GM18867 (cell line): ENCODE measurements around the gene P2RX5.
A peak's percentile ranks its signal among the peaks of the same experiment; 100 is the strongest.

Experiments used
- ATAC-seq: cut with Tn5 transposase; IDR thresholded peaks from one replicate; pipeline ENCODE4 v1.9.1; 2021; ENCODE audit warnings: mild to moderate bottlenecking, moderate library complexity; ENCODE audit not compliant: unreplicated experiment

The P2RX5 gene

GRCh38 chr17:3657874-3658783 is 37.8 kb downstream of the P2RX5 start:
- no peak for ATAC-seq

- ATAC-seq = no peak
Measured at GRCh38 chr17:3657588-3657869, 38.4 kb downstream of the P2RX5 start.

- no peak for ATAC-seq
Measured at GRCh38 chr17:3656755-3657587, 39.0 kb downstream of the P2RX5 start.

GRCh38 chr17:3656353-3656752 is 39.6 kb downstream of the P2RX5 start:
- ATAC-seq = no peak

GRCh38 chr17:3655766-3656165 is 40.2 kb downstream of the P2RX5 start:
- ATAC-seq = no peak

- no peak for ATAC-seq
Measured at GRCh38 chr17:3647769-3648555, 48.0 kb downstream of the P2RX5 start.

GRCh38 chr17:3647251-3647650 is 48.7 kb downstream of the P2RX5 start:
- no peak for ATAC-seq

- no peak for ATAC-seq
Measured at GRCh38 chr17:3645310-3645709, 50.6 kb downstream of the P2RX5 start.

GRCh38 chr17:3643889-3644349 is 52.0 kb downstream of the P2RX5 start:
- ATAC-seq = no peak

- no peak for ATAC-seq
Measured at GRCh38 chr17:3641717-3642486, 54.1 kb downstream of the P2RX5 start.

- no peak for ATAC-seq
Measured at GRCh38 chr17:3641014-3641413, 54.9 kb downstream of the P2RX5 start.

GRCh38 chr17:3639981-3640596 is 55.9 kb downstream of the P2RX5 start:
- no peak for ATAC-seq

GRCh38 chr17:3636908-3637373 is 59.0 kb downstream of the P2RX5 start:
- peak; percentile 16 for ATAC-seq

- peak; percentile 93 for ATAC-seq
Measured at GRCh38 chr17:3636154-3636907, 59.6 kb downstream of the P2RX5 start, which contains the start of the genes CTNS and SHPK. TSS of gene CTNS (plus strand) at chr17:3636760. CDS start at chr17:3640207, 3,447 bp downstream. TSS of gene SHPK (minus strand) at chr17:3636250. CDS start at chr17:3636219, 31 bp downstream.

GRCh38 chr17:3635474-3636153 is 60.3 kb downstream of the P2RX5 start:
- ATAC-seq = no peak

GRCh38 chr17:3632287-3632686 is 63.7 kb downstream of the P2RX5 start:
- no peak for ATAC-seq

GRCh38 chr17:3630781-3631180 is 65.2 kb downstream of the P2RX5 start:
- no peak for ATAC-seq

- ATAC-seq = no peak
Measured at GRCh38 chr17:3627769-3628167, 68.2 kb downstream of the P2RX5 start.
